GM18526 (cell line): Measurements from ENCODE around the gene MRAP.

ENCODE experiments used
- POLR2A ChIP-seq: IDR thresholded peaks from 3 replicates; pipeline ENCODE4 v1.6.1; 2011; ENCODE audit not compliant: insufficient read length; ENCODE audit errors: extremely low read depth

MRAP gene

GRCh38 chr21:32332463-32332951, 33.9 kb downstream of the MRAP start:
- no peak for TF ChIP-seq POLR2A

- TF ChIP-seq POLR2A: no peak
Observed at GRCh38 chr21:32333953-32334673, 35.5 kb downstream of the MRAP start.

- TF ChIP-seq POLR2A: no peak
Observed at GRCh38 chr21:32334980-32335531, 36.4 kb downstream of the MRAP start.

- no peak for TF ChIP-seq POLR2A
Observed at GRCh38 chr21:32335601-32336575, 37.2 kb downstream of the MRAP start.

GRCh38 chr21:32336711-32337110, 38.1 kb downstream of the MRAP start:
- no peak for TF ChIP-seq POLR2A

GRCh38 chr21:32337206-32337605, 38.6 kb downstream of the MRAP start:
- no peak for TF ChIP-seq POLR2A

- no peak for TF ChIP-seq POLR2A
Observed at GRCh38 chr21:32338209-32338921, 39.7 kb downstream of the MRAP start.

- no peak for TF ChIP-seq POLR2A
Observed at GRCh38 chr21:32340863-32341848, 42.5 kb downstream of the MRAP start.

GRCh38 chr21:32346951-32347350, 48.3 kb downstream of the MRAP start:
- no peak for TF ChIP-seq POLR2A

GRCh38 chr21:32347351-32347750, 48.7 kb downstream of the MRAP start:
- no peak for TF ChIP-seq POLR2A

GRCh38 chr21:32347977-32348376, 49.3 kb downstream of the MRAP start:
- no peak for TF ChIP-seq POLR2A

- TF ChIP-seq POLR2A: no peak
Observed at GRCh38 chr21:32348604-32349332, 50.1 kb downstream of the MRAP start.

GRCh38 chr21:32349333-32349944, 50.8 kb downstream of the MRAP start:
- no peak for TF ChIP-seq POLR2A
